ENCODE results near the gene CDH13.
A peak's percentile ranks its signal among the peaks of the same experiment; 100 is the strongest.

CDH13 gene

GRCh38 chr16:83802554-83803205 is 1175.9 kb downstream of the CDH13 start:
- no peak for DNase-seq

- DNase-seq: no peak
Observed at GRCh38 chr16:83803811-83804210, 1177.0 kb downstream of the CDH13 start.

- DNase-seq: no peak
Observed at GRCh38 chr16:83804366-83804765, 1177.6 kb downstream of the CDH13 start.

GRCh38 chr16:83806036-83806435 is 1179.3 kb downstream of the CDH13 start:
- no peak for DNase-seq

- DNase-seq: no peak
Observed at GRCh38 chr16:83806731-83807130, 1180.0 kb downstream of the CDH13 start.

- DNase-seq: no peak
Observed at GRCh38 chr16:83807327-83807709, 1180.5 kb downstream of the CDH13 start.

- peak; percentile 34 for DNase-seq
Observed at GRCh38 chr16:83807710-83808572, 1181.2 kb downstream of the CDH13 start, which contains the start of gene HSBP1. HSBP1 (plus strand) TSS chr16:83807978; CDS start chr16:83808077, 99 bp downstream.

GRCh38 chr16:83808573-83809014 is 1181.8 kb downstream of the CDH13 start:
- DNase-seq: no peak

- no peak for DNase-seq
Observed at GRCh38 chr16:83809092-83809491, 1182.3 kb downstream of the CDH13 start.

- no peak for DNase-seq
Observed at GRCh38 chr16:83810901-83811300, 1184.1 kb downstream of the CDH13 start.

- DNase-seq: no peak
Observed at GRCh38 chr16:83813823-83814658, 1187.3 kb downstream of the CDH13 start.

- DNase-seq: no peak
Observed at GRCh38 chr16:83814659-83814985, 1187.9 kb downstream of the CDH13 start.

- no peak for DNase-seq
Observed at GRCh38 chr16:83817022-83817421, 1190.3 kb downstream of the CDH13 start.

- DNase-seq: no peak
Observed at GRCh38 chr16:83818276-83818675, 1191.5 kb downstream of the CDH13 start.

GRCh38 chr16:83819361-83819760 is 1192.6 kb downstream of the CDH13 start:
- no peak for DNase-seq

GRCh38 chr16:83826146-83826913 is 1199.6 kb downstream of the CDH13 start:
- no peak for DNase-seq

GRCh38 chr16:83830091-83830768 is 1203.5 kb downstream of the CDH13 start:
- no peak for DNase-seq

- DNase-seq: no peak
Observed at GRCh38 chr16:83830769-83831455, 1204.1 kb downstream of the CDH13 start.

GRCh38 chr16:83831456-83831987 is 1204.8 kb downstream of the CDH13 start:
- DNase-seq: no peak

- DNase-seq: no peak
Observed at GRCh38 chr16:83833921-83834320, 1207.2 kb downstream of the CDH13 start.
